ENCODE data around the gene ACSF3. TPM values are rescaled to one million over a fixed set of nuclear protein-coding genes. Genes with fewer than 3 reads are reported as not detected.

Gene ACSF3
- total RNA-seq, 1 donor from 2014 or later, result 35.7 TPM

DNA sequence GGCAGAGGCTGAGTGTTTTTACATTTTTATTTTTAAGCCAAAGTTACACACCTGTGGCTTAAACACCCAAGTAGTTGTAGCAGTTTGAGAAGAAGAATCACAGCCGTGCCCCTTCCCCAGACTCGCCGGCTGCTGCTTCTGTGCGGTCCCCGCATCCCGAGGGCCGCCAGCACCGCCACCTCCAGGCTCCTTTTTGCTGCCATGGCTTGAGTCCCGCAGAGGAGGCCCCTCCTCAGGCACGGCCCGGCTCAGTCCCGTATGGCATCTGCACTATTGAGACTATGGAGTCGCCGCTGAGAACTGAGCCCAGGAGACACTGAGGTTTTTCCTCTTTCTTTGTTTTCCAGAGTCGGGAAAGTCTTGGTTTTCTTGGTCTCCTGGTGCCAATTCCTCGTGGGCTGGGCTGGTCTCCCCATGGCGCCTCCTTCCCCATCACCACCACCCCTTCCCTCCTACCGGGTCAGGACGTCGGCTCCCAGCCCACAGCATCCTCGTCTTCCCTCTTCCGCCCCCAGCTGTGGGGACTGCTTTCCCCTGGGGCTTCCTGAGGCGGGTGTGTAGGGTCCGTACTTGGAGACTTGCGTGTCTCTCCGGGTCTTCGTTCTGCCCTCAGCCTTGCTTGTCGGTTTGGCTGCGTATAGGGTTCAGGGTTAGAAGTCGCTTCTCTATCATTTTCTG, 45.3 kb downstream of the ACSF3 start:
- Mint-ChIP-seq H3K4me3 (no peak overlapping the region), H3K27me3 (ENCODE audit: low read depth) (no peaks in the 10 kb centered on the region), H3K36me3 (peaks cover 10% of the 10 kb centered on the region), H3K4me1 (no peaks in the 10 kb centered on the region), H3K9me3 (no peaks in the 10 kb centered on the region), H3K27ac (no peak overlapping the region)
- TF ChIP-seq, protein P1, sequence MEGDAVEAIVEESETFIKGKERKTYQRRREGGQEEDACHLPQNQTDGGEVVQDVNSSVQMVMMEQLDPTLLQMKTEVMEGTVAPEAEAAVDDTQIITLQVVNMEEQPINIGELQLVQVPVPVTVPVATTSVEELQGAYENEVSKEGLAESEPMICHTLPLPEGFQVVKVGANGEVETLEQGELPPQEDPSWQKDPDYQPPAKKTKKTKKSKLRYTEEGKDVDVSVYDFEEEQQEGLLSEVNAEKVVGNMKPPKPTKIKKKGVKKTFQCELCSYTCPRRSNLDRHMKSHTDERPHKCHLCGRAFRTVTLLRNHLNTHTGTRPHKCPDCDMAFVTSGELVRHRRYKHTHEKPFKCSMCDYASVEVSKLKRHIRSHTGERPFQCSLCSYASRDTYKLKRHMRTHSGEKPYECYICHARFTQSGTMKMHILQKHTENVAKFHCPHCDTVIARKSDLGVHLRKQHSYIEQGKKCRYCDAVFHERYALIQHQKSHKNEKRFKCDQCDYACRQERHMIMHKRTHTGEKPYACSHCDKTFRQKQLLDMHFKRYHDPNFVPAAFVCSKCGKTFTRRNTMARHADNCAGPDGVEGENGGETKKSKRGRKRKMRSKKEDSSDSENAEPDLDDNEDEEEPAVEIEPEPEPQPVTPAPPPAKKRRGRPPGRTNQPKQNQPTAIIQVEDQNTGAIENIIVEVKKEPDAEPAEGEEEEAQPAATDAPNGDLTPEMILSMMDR (IDR thresholded peaks at IDR 0.05; ENCODE audit: unreplicated experiment), result no peak
- DNase-seq (ENCODE audit: low spot score in 2 of 2, unreplicated experiment in 2 of 2), result no peak

GRCh38 chr16:89139907-89140361, 46.3 kb downstream of the ACSF3 start:
- TF ChIP-seq, protein P1 (IDR thresholded peaks at IDR 0.05; ENCODE audit: unreplicated experiment), result no peak
- no peaks in the 10 kb centered on the region for H3K4me1 Mint-ChIP-seq
- H3K27me3 Mint-ChIP-seq (ENCODE audit: low read depth), result no peaks in the 10 kb centered on the region
- no peak for DNase-seq (ENCODE audit: low spot score in 2 of 2, unreplicated experiment in 2 of 2)
- H3K36me3 Mint-ChIP-seq, result peaks cover 7% of the 10 kb centered on the region
- no peak overlapping the region for H3K27ac Mint-ChIP-seq
- no peaks in the 10 kb centered on the region for H3K9me3 Mint-ChIP-seq
- H3K4me3 Mint-ChIP-seq, result no peak overlapping the region

DNA sequence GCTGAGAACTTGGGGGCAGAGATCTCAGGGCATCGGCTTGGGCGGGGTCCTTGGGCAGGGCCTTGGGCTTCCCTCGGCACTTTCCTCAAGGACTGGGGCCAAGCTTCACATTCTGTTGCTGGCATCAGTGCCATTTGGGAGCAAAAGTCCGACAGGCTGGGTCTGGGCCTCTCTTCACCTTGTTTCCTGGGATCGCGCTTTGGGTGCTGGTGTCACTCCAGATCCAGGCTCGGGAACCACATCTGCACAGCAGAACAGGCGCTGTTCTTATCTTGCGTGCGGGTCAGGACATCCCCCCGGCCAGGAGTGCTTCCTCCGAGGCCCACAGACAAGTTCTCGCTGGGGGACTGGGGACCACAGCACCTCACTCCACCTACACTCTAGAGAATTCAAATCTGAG, 46.7 kb downstream of the ACSF3 start:
- Mint-ChIP-seq H3K4me1 (no peaks in the 10 kb centered on the region), H3K9me3 (no peaks in the 10 kb centered on the region), H3K36me3 (peaks cover 7% of the 10 kb centered on the region), H3K27me3 (ENCODE audit: low read depth) (no peaks in the 10 kb centered on the region), H3K4me3 (no peak overlapping the region), H3K27ac (no peak overlapping the region)
- DNase-seq (ENCODE audit: low spot score in 2 of 2, unreplicated experiment in 2 of 2), result no peak
- TF ChIP-seq, protein P1 (IDR thresholded peaks at IDR 0.05; ENCODE audit: unreplicated experiment), result no peak

DNA sequence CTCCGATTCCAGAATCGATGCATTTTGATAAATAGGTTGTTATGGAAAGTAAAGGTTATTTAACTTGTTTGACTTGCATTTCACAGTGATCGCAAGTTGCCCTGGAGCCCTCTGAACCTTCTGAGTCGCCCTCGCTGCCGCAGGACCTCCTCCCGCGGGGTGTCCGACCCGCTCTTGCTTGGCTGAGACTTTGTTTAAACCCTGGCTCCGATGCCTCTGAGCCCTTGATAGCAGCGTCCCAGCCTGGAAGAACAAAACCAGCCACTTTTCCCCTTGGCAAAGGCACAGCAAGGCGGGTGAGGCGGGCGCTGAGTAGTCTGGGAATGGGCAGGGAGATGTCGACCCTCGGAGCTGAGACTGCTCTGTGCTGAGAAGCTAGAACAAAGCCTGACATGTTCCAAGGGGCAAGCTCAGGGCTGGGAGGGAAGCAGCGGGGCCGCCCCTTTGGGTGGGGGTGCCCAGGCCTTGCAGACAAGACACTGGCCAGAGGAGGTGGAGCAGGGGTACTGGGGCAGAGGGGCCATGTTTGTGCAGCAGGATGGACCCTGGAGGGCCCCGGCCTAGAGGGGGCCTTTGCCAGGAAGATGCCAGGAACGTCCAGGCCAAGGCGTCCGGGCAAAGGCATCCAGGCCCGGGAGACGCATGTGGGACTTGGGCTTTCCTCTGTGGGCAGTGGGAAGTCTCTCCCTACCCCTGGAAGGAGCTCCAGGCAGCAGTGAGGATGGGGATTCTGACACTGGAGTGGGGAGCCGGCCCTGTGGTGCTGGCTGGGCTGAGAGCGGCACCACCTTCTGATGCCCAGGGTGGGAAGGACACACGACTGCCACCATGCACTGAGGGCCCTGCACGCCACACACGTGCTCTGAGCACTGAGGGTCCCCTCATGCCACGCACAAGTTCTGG, 47.6 kb downstream of the ACSF3 start:
- no peaks in the 10 kb centered on the region for H3K9me3 Mint-ChIP-seq
- DNase-seq (ENCODE audit: low spot score in 2 of 2, unreplicated experiment in 2 of 2), result no peak
- no peak overlapping the region for H3K4me3 Mint-ChIP-seq
- TF ChIP-seq, protein P1 (IDR thresholded peaks at IDR 0.05; ENCODE audit: unreplicated experiment), result no peak
- peaks cover 5% of the 10 kb centered on the region for H3K36me3 Mint-ChIP-seq
- no peak overlapping the region for H3K27ac Mint-ChIP-seq
- H3K4me1 Mint-ChIP-seq, result no peaks in the 10 kb centered on the region
- H3K27me3 Mint-ChIP-seq (ENCODE audit: low read depth), result no peaks in the 10 kb centered on the region

GRCh38 chr16:89141884-89142267, 48.2 kb downstream of the ACSF3 start:
- peaks cover 10% of the 10 kb centered on the region for H3K36me3 Mint-ChIP-seq
- H3K4me1 Mint-ChIP-seq, result no peaks in the 10 kb centered on the region
- no peak for DNase-seq (ENCODE audit: low spot score in 2 of 2, unreplicated experiment in 2 of 2)
- H3K9me3 Mint-ChIP-seq, result no peaks in the 10 kb centered on the region
- no peaks in the 10 kb centered on the region for H3K27me3 Mint-ChIP-seq (ENCODE audit: low read depth)
- TF ChIP-seq, protein P1 (IDR thresholded peaks at IDR 0.05; ENCODE audit: unreplicated experiment), result no peak
- H3K27ac Mint-ChIP-seq, result no peak overlapping the region
- H3K4me3 Mint-ChIP-seq, result no peak overlapping the region
